ENCODE results near the gene DIP2B.

DIP2B gene

GRCh38 chr12:50633955-50634354 is 129.2 kb downstream of the DIP2B start:
- TF ChIP-seq CTCF (IDR thresholded peaks at IDR 0.05; ENCODE audit: control insufficient read depth, extremely low read depth, insufficient read depth), result no peak
- no peak overlapping the region for H3K4me3 ChIP-seq (ENCODE audit: low read depth, low read length)
- DNase-seq (ENCODE audit: low read depth), result no peak

GRCh38 chr12:50634379-50634778 is 129.6 kb downstream of the DIP2B start:
- no peak for TF ChIP-seq CTCF (IDR thresholded peaks at IDR 0.05; ENCODE audit: control insufficient read depth, extremely low read depth, insufficient read depth)
- no peak for DNase-seq (ENCODE audit: low read depth)
- no peak overlapping the region for H3K4me3 ChIP-seq (ENCODE audit: low read depth, low read length)

GRCh38 chr12:50635364-50635763 is 130.6 kb downstream of the DIP2B start:
- no peak for DNase-seq (ENCODE audit: low read depth)
- TF ChIP-seq CTCF (IDR thresholded peaks at IDR 0.05; ENCODE audit: control insufficient read depth, extremely low read depth, insufficient read depth), result no peak
- no peak overlapping the region for H3K4me3 ChIP-seq (ENCODE audit: low read depth, low read length)

GRCh38 chr12:50635857-50636256 is 131.1 kb downstream of the DIP2B start:
- no peak for TF ChIP-seq CTCF (IDR thresholded peaks at IDR 0.05; ENCODE audit: control insufficient read depth, extremely low read depth, insufficient read depth)
- DNase-seq (ENCODE audit: low read depth), result no peak
- H3K4me3 ChIP-seq (ENCODE audit: low read depth, low read length), result no peak overlapping the region

GRCh38 chr12:50636505-50636904 is 131.7 kb downstream of the DIP2B start:
- no peak overlapping the region for H3K4me3 ChIP-seq (ENCODE audit: low read depth, low read length)
- no peak for TF ChIP-seq CTCF (IDR thresholded peaks at IDR 0.05; ENCODE audit: control insufficient read depth, extremely low read depth, insufficient read depth)
- no peak for DNase-seq (ENCODE audit: low read depth)

GRCh38 chr12:50637870-50638481 is 133.2 kb downstream of the DIP2B start:
- TF ChIP-seq CTCF (IDR thresholded peaks at IDR 0.05; ENCODE audit: control insufficient read depth, extremely low read depth, insufficient read depth), result peak; percentile 57
- H3K4me3 ChIP-seq (ENCODE audit: low read depth, low read length), result no peak overlapping the region
- no peak for DNase-seq (ENCODE audit: low read depth)

GRCh38 chr12:50638482-50638880 is 133.7 kb downstream of the DIP2B start:
- no peak for TF ChIP-seq CTCF (IDR thresholded peaks at IDR 0.05; ENCODE audit: control insufficient read depth, extremely low read depth, insufficient read depth)
- DNase-seq (ENCODE audit: low read depth), result no peak
- no peak overlapping the region for H3K4me3 ChIP-seq (ENCODE audit: low read depth, low read length)
